HS-5 (cell line): ENCODE measurements around the gene RB1.
A peak's percentile ranks its signal among the peaks of the same experiment; 100 is the strongest.

Experiments
- DNase-seq: peaks from one replicate; pipeline ENCODE4 v3.0.0-alpha.2; 2012; ENCODE audit warnings: low read depth

Gene RB1

DNA sequence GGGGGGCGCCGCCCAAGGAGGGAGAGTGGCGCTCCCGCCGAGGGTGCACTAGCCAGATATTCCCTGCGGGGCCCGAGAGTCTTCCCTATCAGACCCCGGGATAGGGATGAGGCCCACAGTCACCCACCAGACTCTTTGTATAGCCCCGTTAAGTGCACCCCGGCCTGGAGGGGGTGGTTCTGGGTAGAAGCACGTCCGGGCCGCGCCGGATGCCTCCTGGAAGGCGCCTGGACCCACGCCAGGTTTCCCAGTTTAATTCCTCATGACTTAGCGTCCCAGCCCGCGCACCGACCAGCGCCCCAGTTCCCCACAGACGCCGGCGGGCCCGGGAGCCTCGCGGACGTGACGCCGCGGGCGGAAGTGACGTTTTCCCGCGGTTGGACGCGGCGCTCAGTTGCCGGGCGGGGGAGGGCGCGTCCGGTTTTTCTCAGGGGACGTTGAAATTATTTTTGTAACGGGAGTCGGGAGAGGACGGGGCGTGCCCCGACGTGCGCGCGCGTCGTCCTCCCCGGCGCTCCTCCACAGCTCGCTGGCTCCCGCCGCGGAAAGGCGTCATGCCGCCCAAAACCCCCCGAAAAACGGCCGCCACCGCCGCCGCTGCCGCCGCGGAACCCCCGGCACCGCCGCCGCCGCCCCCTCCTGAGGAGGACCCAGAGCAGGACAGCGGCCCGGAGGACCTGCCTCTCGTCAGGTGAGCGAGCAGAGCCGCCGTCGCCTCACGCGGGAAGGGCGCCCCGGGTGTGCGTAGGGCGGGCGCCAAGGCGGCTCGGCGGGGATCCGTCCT is at the start of gene RB1:
RB1 (plus strand) TSS at position 393 of the 784 bp plus-strand sequence; CDS start at position 555, 162 bp downstream.
- peak; percentile 46 for DNase-seq

DNA sequence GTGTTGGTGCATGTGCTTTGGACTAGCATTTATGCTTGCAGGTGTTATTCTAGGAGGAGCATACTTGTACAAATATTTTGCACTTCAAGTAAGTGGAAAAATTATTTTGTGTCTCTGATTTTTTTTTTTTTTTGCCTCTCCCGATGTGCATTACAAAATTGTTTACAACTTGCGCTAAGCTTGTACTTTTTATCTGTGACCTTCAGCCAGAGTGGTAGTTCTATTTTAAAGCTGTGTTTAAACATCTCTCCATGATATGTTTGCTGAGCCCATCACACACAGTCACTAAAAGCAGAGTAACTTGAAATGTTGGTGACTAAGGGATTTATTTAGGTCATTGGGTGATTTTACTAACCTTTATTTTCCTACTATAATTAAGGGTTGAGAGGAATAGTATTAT is 49.7 kb upstream of the RB1 start:
- DNase-seq, result no peak

GRCh38 chr13:48255090-48255489 is 48.5 kb upstream of the RB1 start:
- DNase-seq, result no peak

DNA sequence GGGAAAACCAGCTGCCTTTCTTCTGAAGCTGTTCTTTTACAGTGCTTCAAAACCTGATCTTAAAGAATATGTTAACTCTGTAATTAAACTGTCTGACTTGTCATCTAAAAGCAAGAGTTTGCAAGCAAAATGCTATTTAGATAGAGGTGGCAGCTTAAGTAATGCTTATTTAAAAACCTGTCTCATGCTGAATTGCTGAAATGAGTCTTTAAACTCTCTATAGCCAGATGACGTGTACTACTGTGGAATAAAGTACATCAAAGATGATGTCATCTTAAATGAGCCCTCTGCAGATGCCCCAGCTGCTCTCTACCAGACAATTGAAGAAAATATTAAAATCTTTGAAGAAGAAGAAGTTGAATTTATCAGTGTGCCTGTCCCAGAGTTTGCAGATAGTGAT is 47.6 kb upstream of the RB1 start:
- no peak for DNase-seq

GRCh38 chr13:48258002-48258401 is 45.5 kb upstream of the RB1 start:
- no peak for DNase-seq

- no peak for DNase-seq
These were observed 45.1 kb upstream of the RB1 start for GRCh38 chr13:48258430-48258829.

- DNase-seq, result no peak
These were observed 42.6 kb upstream of the RB1 start for GRCh38 chr13:48260970-48261369.

- no peak for DNase-seq
These were observed 40.4 kb upstream of the RB1 start for GRCh38 chr13:48263196-48263595.

DNA sequence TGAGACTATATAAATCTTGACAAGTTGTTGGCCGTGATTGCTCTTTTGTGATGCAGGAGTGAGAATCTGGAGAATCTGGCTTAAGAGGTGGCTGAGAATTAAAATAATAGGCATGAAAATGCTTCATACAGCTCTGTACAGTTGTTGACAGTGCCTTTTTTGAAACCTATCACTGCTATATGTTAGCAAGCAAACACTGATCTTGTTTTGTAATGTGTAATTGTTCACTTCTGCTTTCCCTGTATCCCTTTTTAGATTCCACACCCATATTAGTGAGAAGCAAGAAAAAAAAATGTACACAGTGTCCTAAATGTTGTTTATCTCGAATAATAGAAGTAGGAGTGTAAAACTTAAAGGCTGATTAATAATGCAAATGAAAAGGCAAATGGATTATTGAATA is 39.5 kb upstream of the RB1 start:
- DNase-seq, result no peak

DNA sequence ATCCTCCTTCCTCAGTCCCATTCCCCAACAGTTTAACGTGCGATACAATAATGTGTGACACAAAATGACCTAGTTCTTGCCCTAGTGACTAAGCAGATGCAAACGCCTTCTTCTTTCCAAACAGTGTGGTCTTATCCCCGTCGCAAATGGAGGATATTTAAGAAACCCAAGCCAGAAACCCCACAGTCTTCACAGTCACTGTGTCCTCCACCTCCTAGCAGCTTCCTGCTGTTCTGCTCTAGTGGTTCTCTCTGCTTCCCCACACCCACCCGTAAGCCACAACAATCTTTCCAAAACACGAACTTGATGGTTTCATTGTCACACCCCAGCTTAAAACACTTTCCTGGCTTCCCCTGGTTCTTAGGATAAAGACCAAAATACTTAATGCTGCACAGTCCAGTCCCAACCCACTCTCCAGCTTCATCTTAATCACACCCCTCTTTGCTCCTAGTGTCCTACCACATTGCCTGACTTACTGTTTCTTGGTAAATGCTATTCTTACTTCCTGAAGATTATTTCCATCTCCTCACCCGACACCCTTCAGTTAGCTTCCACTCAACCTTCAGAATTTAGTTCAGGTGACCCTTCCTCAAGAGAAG is 38.2 kb upstream of the RB1 start:
- no peak for DNase-seq

DNA sequence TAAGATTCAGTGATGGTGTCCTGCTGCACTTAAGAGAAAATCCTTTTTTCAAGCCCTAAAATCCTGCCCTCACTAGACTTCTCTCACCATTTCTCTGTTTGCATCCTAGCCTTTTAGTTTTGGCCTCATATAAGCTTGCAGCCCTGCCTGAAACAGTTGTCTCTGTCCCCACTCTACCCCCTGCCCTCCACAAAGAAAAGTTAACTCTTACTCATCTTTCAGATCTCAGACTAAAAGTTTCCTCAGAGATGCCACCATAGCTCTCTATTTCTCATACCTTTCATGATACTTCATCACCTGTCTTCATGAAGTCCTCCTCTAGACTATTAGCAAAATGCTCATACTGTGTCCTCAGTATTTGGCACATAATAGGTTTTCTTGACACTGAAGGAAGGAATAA is 37.4 kb upstream of the RB1 start:
- DNase-seq, result no peak

- no peak for DNase-seq
These were observed 36.6 kb upstream of the RB1 start for GRCh38 chr13:48266701-48267639.

GRCh38 chr13:48268019-48268418 is 35.5 kb upstream of the RB1 start:
- DNase-seq, result no peak

- no peak for DNase-seq
These were observed 30.2 kb upstream of the RB1 start for GRCh38 chr13:48273346-48273745.

DNA sequence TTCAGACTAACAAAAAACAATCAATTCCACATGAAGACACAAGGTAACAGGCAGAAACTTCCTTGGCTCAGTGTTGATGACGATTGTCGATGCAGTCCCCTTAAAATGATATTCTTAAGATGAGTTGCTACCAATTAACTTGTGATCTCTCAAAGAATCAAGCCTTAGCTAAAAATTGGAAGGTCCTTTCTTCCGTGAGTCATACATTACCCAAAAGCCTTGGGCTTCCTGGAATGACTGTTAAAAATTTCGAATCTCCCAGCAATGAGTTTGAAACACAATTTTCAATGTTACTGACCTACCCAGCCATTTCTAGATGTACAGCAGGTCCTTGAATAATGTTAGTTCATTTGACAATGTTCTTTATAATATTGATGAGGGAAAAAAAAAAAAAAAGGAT is 28.0 kb upstream of the RB1 start:
- DNase-seq, result no peak

DNA sequence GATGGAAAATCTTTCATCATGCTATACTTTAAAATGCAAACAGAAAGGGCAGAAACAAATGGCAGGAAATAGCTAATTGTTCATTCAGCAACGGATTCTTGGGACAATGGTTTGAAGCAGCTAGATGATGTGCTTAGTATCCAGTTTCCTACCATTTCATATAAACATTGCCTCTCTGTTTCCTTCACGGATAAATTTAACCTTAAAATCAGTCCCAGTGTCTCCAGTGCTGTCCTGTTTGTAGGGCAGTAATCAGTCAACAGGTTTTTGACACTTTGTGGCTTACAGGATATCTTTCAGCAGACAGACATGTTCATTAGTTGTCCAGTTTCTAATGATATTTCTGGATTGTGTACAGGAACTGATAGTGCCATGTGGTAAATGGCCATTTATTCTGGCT is 24.7 kb upstream of the RB1 start:
- no peak for DNase-seq

DNA sequence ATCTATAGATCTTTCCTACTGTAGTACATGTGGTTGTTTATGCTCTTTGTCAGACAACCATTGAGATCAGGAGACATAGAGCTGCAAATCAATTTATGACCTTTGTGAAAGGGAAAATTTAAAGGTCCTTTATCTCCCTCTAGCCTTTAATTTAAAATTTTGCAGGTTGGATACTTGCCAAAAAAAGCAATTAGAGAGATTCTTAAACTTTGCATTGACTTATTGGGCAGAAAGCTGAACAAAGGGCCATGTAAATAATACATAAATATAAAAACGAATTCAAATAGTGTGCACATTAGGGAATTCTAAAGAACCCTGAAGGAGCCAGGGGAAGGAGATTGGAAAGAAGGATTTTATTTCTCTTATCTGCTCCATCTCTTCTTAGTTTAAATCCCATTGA is 22.0 kb upstream of the RB1 start:
- no peak for DNase-seq

- no peak for DNase-seq
These were observed 11.8 kb upstream of the RB1 start for GRCh38 chr13:48291730-48292129.

GRCh38 chr13:48292650-48293049 is 10.9 kb upstream of the RB1 start:
- DNase-seq, result no peak

GRCh38 chr13:48294653-48295052 is 8.9 kb upstream of the RB1 start:
- no peak for DNase-seq

DNA sequence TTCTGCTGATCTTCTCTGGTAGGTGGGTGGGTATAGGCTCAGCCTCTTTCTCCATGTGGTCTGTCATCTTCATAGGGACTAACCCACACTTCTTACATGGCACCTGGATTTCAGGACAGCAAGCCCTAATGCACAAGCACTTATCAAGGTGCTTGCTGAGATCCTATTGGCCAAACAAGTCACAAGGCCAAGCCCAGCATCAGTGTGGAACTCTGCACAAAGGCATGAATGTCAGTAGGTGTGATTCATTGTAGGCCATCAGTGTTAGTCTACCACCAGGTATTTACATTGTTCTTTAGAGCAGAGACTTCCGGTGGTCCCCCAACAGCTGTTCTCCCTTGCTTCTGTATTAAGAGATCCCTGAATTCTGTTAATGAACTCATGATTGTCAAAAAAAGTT is 8.3 kb upstream of the RB1 start:
- DNase-seq, result no peak

GRCh38 chr13:48296528-48296927 is 7.0 kb upstream of the RB1 start:
- DNase-seq, result no peak
